H9 (cell line): ENCODE results near the gene PFKL. TPM values are rescaled to one million over a fixed set of nuclear protein-coding genes. Genes with fewer than 3 reads are reported as not detected.

Source experiments
- DNase-seq: peaks from one replicate; pipeline ENCODE4 v3.0.0-alpha.2; 2017
- H2AFZ ChIP-seq: one replicate; pipeline ENCODE4 v1.6.1; 2013; ENCODE audit warnings: mild to moderate bottlenecking, low read length, control low read depth, moderate library complexity
- H2AK5ac ChIP-seq: 2 replicates; pipeline ENCODE4 v1.6.1; 2013; ENCODE audit warnings: low read length, control low read depth, mixed read lengths; ENCODE audit not compliant: insufficient read length
- H2BK120ac ChIP-seq: one replicate; pipeline ENCODE4 v1.6.1; 2013; ENCODE audit warnings: low read depth, mild to moderate bottlenecking, low read length, control low read depth, inconsistent platforms; ENCODE audit not compliant: poor library complexity, severe bottlenecking
- H2BK12ac ChIP-seq: 2 replicates; pipeline ENCODE4 v1.6.1; 2013; ENCODE audit warnings: low read length, control low read depth, mixed read lengths, low read depth; ENCODE audit not compliant: insufficient read length
- H2BK15ac ChIP-seq: 2 replicates; pipeline ENCODE4 v1.6.1; 2013; ENCODE audit warnings: low read depth, low read length, control low read depth
- H2BK20ac ChIP-seq: one replicate; pipeline ENCODE4 v1.6.1; 2013; ENCODE audit warnings: low read depth, mild to moderate bottlenecking, low read length, control low read depth, inconsistent platforms; ENCODE audit not compliant: poor library complexity, severe bottlenecking
- H2BK5ac ChIP-seq: 2 replicates; pipeline ENCODE4 v1.6.1; 2013; ENCODE audit warnings: low read length, control low read depth, mixed read lengths; ENCODE audit not compliant: insufficient read length
- H3K14ac ChIP-seq: 2 replicates; pipeline ENCODE4 v1.6.1; 2013; ENCODE audit warnings: low read length, control low read depth; ENCODE audit not compliant: insufficient read depth
- H3K18ac ChIP-seq: 2 replicates; pipeline ENCODE4 v1.6.1; 2013; ENCODE audit warnings: low read depth, mild to moderate bottlenecking, mixed read lengths, low read length, control low read depth; ENCODE audit not compliant: insufficient read length
- H3K23ac ChIP-seq: 2 replicates; pipeline ENCODE4 v1.6.1; 2013; ENCODE audit warnings: low read length, control low read depth, mixed read lengths, low read depth; ENCODE audit not compliant: insufficient read length
- H3K23me2 ChIP-seq: 2 replicates; pipeline ENCODE4 v1.6.1; 2013; ENCODE audit warnings: low read depth, mild to moderate bottlenecking, mixed read lengths, low read length, control low read depth; ENCODE audit not compliant: insufficient read length, poor library complexity, severe bottlenecking
- H3K27ac ChIP-seq: 2 replicates; pipeline ENCODE4 v1.5.1; 2013; ENCODE audit warnings: low read length, control low read depth, mixed read lengths, low read depth; ENCODE audit not compliant: insufficient read length
- H3K27me3 ChIP-seq: 2 replicates; pipeline ENCODE4 v1.6.1; 2013; ENCODE audit warnings: low read length, control low read depth, inconsistent platforms; ENCODE audit not compliant: insufficient read depth
- H3K4ac ChIP-seq: 2 replicates; pipeline ENCODE4 v1.6.1; 2013; ENCODE audit warnings: low read depth, mild to moderate bottlenecking, control low read depth, inconsistent platforms, low read length, moderate library complexity
- H3K4me1 ChIP-seq: 2 replicates; pipeline ENCODE4 v1.6.1; 2013; ENCODE audit warnings: low read length, control low read depth, inconsistent platforms; ENCODE audit not compliant: insufficient read depth
- H3K4me2 ChIP-seq: 2 replicates; pipeline ENCODE4 v1.6.1; 2013; ENCODE audit warnings: low read length, control low read depth, mixed read lengths; ENCODE audit not compliant: insufficient read length, insufficient read depth
- H3K56ac ChIP-seq: 2 replicates; pipeline ENCODE4 v1.6.1; 2013; ENCODE audit warnings: low read depth, mild to moderate bottlenecking, mixed read lengths, low read length, control low read depth; ENCODE audit not compliant: insufficient read length
- H3K79me1 ChIP-seq: 2 replicates; pipeline ENCODE4 v1.6.1; 2013; ENCODE audit warnings: low read depth, mild to moderate bottlenecking, moderate library complexity, low read length, control low read depth, inconsistent platforms; ENCODE audit not compliant: insufficient read depth, poor library complexity, severe bottlenecking
- H3K79me2 ChIP-seq: 2 replicates; pipeline ENCODE4 v1.6.1; 2013; ENCODE audit warnings: low read length, control low read depth, inconsistent platforms; ENCODE audit not compliant: insufficient read depth
- H3K9ac ChIP-seq: 2 replicates; pipeline ENCODE4 v1.6.1; 2013; ENCODE audit warnings: low read length, control low read depth, mixed read lengths; ENCODE audit not compliant: insufficient read length; ENCODE audit errors: extremely low read depth
- H3K9me3 ChIP-seq: one replicate; pipeline ENCODE4 v1.6.1; 2013; ENCODE audit warnings: low read depth, low read length, inconsistent platforms; ENCODE audit not compliant: control insufficient read depth
- H3T11ph ChIP-seq: one replicate; pipeline ENCODE4 v1.6.1; 2013; ENCODE audit warnings: mild to moderate bottlenecking, low read length, control low read depth, inconsistent platforms
- H4K20me1 ChIP-seq: one replicate; pipeline ENCODE4 v1.6.1; 2013; ENCODE audit not compliant: control insufficient read depth, insufficient read length, insufficient read depth
- H4K5ac ChIP-seq: 2 replicates; pipeline ENCODE4 v1.6.1; 2013; ENCODE audit warnings: low read depth, mild to moderate bottlenecking, mixed read lengths, low read length, control low read depth; ENCODE audit not compliant: insufficient read length
- H4K8ac ChIP-seq: replicated peaks from 2 replicates; pipeline ENCODE4 v1.6.1; 2013; ENCODE audit warnings: low read length, control low read depth, mixed read lengths, low read depth; ENCODE audit not compliant: insufficient read length
- H4K91ac ChIP-seq: 2 replicates; pipeline ENCODE4 v1.6.1; 2013; ENCODE audit warnings: low read depth, mild to moderate bottlenecking, moderate library complexity, mixed read lengths, low read length, control low read depth; ENCODE audit not compliant: insufficient read length
- H3K27ac Mint-ChIP-seq, 3 experiments: 2 replicates in 2 of 3; 3 replicates in 1 of 3; pipeline ENCODE4 v1.8.0; 2020 to 2021; ENCODE audit warnings: mixed read lengths in 3 of 3, mild to moderate bottlenecking in 1 of 3, moderate library complexity in 1 of 3
- H3K27me3 Mint-ChIP-seq: 2 replicates; pipeline ENCODE4 v1.8.0; 2021; ENCODE audit warnings: low read depth, mild to moderate bottlenecking, moderate library complexity, mixed read lengths
- H3K36me3 Mint-ChIP-seq, 3 experiments: 2 replicates in 2 of 3; 3 replicates in 1 of 3; pipeline ENCODE4 v1.8.0; 2020 to 2021; ENCODE audit warnings: low read depth in 3 of 3, mixed read lengths in 3 of 3; ENCODE audit not compliant: insufficient read depth in 1 of 3
- H3K4me1 Mint-ChIP-seq, 2 experiments: 2 replicates each; pipeline ENCODE4 v1.8.0; 2020; ENCODE audit warnings: mixed read lengths in 2 of 2
- H3K4me3 Mint-ChIP-seq, 2 experiments: 2 replicates in 1 of 2; 3 replicates in 1 of 2; pipeline ENCODE4 v1.8.0; 2020 to 2021; ENCODE audit warnings: mild to moderate bottlenecking in 2 of 2, mixed read lengths in 2 of 2, moderate library complexity in 1 of 2
- H3K9me3 Mint-ChIP-seq, 2 experiments: 2 replicates in 1 of 2; 3 replicates in 1 of 2; pipeline ENCODE4 v1.8.0; 2020; ENCODE audit warnings: mild to moderate bottlenecking in 2 of 2, mixed read lengths in 2 of 2, moderate library complexity in 1 of 2
- CTCF ChIP-seq: fragments of 200-600 bp; sonication (generic); conservative IDR thresholded peaks from 3 replicates; pipeline ENCODE4 v1.8.0; 2021; ENCODE audit warnings: antibody characterized with exemption, mild to moderate bottlenecking
- WGBS: extraction: QIAGEN DNeasy Blood & Tissue Kit; methylation state at CpG from one replicate; pipeline ENCODE4 v1.1.7; 2013; ENCODE audit warnings: missing lambda C conversion rate, low lambda C conversion rate, mixed read lengths; ENCODE audit not compliant: insufficient read length; ENCODE audit errors: extremely low coverage; 5-methylcytosine and 5-hydroxymethylcytosine counted together
- total RNA-seq: library from RNA; stranded (reverse); gene quantifications from 2 replicates; pipeline ENCODE4 v1.2.1, GENCODE V29; 2021

PFKL gene
- total RNA-seq, 1 experiment from 2014 or later, result 107 TPM

GRCh38 chr21:44286716-44287632 is 12.9 kb upstream of the PFKL start:
- Histone ChIP-seq H2BK5ac (no peak overlapping the region), H3K23ac (no peak overlapping the region), H3K9me3 (no peaks in the 10 kb centered on the region), H3K4ac (no peak overlapping the region), H3K27ac (no peak overlapping the region), H4K5ac (no peak overlapping the region), H4K20me1 (no peaks in the 10 kb centered on the region), H2BK120ac (no peak overlapping the region), H3K79me2 (no peaks in the 10 kb centered on the region), H3K79me1 (no peaks in the 10 kb centered on the region), H2BK15ac (no peak overlapping the region), H3K4me2 (no peak overlapping the region), H2BK20ac (no peak overlapping the region), H3K4me1 (no peaks in the 10 kb centered on the region; the same call in 1 of the 2 replicates), H2AK5ac (no peak overlapping the region), H3K23me2 (no peaks in the 10 kb centered on the region), H4K91ac (no peak overlapping the region), H2BK12ac (no peak overlapping the region), H2AFZ (no peak overlapping the region), H4K8ac (no peak overlapping the region), H3T11ph (no peak overlapping the region), H3K27me3 (no peaks in the 10 kb centered on the region), H3K56ac (no peak overlapping the region), H3K14ac (no peak overlapping the region), H3K9ac (no peak overlapping the region), H3K18ac (no peak overlapping the region)
- no peak for TF ChIP-seq CTCF
- H3K4me1 Mint-ChIP-seq, result peaks cover 22 to 24% of the 10 kb centered on the region in 2 experiments
- no peaks in the 10 kb centered on the region for H3K36me3 Mint-ChIP-seq
- no peaks in the 10 kb centered on the region for H3K9me3 Mint-ChIP-seq
- H3K27me3 Mint-ChIP-seq, result peaks cover 12% of the 10 kb centered on the region
- DNase-seq, result no peak
- no CpG with 5 or more reads among the region's 31 CpGs for WGBS
- no peak overlapping the region for H3K4me3 Mint-ChIP-seq
- no peak overlapping the region for H3K27ac Mint-ChIP-seq
